Neural cell (in vitro differentiated cells): ENCODE measurements around the gene NOC4L. TPM values are rescaled to one million over a fixed set of nuclear protein-coding genes. Genes with fewer than 3 reads are reported as not detected.

ENCODE experiments used
- H2AFZ ChIP-seq: fragments of 200-600, 300-800 bp; sonication (generic), shearing (Covaris generic); 2 replicates; pipeline ENCODE4 v1.6.0; 2014; ENCODE audit warnings: low read depth, mild to moderate bottlenecking, antibody characterized with exemption, low read length, moderate library complexity
- H3F3A ChIP-seq: fragments of 200-600 bp; shearing (Covaris generic); 2 replicates; pipeline ENCODE4 v1.6.1; 2016; ENCODE audit warnings: mild to moderate bottlenecking, moderate library complexity, mixed read lengths, antibody characterized with exemption, low read length; ENCODE audit not compliant: insufficient read depth, poor library complexity, severe bottlenecking
- H3K27ac ChIP-seq: fragments of 200-600, 300-800 bp; sonication (generic), shearing (Covaris generic); 2 replicates; pipeline ENCODE4 v1.5.1; 2014; ENCODE audit warnings: mild to moderate bottlenecking, low read length, moderate library complexity
- H3K27me3 ChIP-seq: fragments of 300-800, 200-600 bp; sonication (generic), shearing (Covaris generic); 2 replicates; pipeline ENCODE4 v1.6.0; 2014; ENCODE audit warnings: mild to moderate bottlenecking, low read depth, low read length, moderate library complexity; ENCODE audit not compliant: insufficient read depth
- H3K36me3 ChIP-seq: fragments of 300-800, 200-600 bp; sonication (generic), shearing (Covaris generic); 2 replicates; pipeline ENCODE4 v1.5.1; 2014; ENCODE audit warnings: mild to moderate bottlenecking, antibody characterized with exemption, low read length, moderate library complexity; ENCODE audit not compliant: insufficient read depth
- H3K4me2 ChIP-seq: fragments of 300-800, 200-600 bp; sonication (generic), shearing (Covaris generic); 2 replicates; pipeline ENCODE4 v1.6.0; 2014; ENCODE audit warnings: mild to moderate bottlenecking, low read length
- H3K4me3 ChIP-seq: fragments of 300-800, 200-600 bp; sonication (generic), shearing (Covaris generic); 2 replicates; pipeline ENCODE4 v1.5.1; 2014; ENCODE audit warnings: mild to moderate bottlenecking, low read length, moderate library complexity
- H3K79me2 ChIP-seq: fragments of 200-600 bp; shearing (Covaris generic); replicated peaks from 2 replicates; pipeline ENCODE4 v1.6.0; 2014; ENCODE audit warnings: mild to moderate bottlenecking, low read length, moderate library complexity; ENCODE audit not compliant: insufficient read depth
- H3K9ac ChIP-seq: fragments of 300-800, 200-600 bp; sonication (generic), shearing (Covaris generic); 2 replicates; pipeline ENCODE4 v1.6.1; 2016; ENCODE audit warnings: mild to moderate bottlenecking, low read length, mixed read lengths
- H3K9me2 ChIP-seq: fragments of 200-600 bp; shearing (Covaris generic); 2 replicates; pipeline ENCODE4 v1.6.1; 2016; ENCODE audit warnings: mild to moderate bottlenecking, low read length, mixed read lengths; ENCODE audit not compliant: insufficient read depth
- H3K9me3 ChIP-seq: fragments of 200-600, 300-800 bp; sonication (generic), shearing (Covaris generic); 2 replicates; pipeline ENCODE4 v1.6.1; 2016; ENCODE audit warnings: mild to moderate bottlenecking, mixed run types, low read length, moderate library complexity, mixed read lengths
- H4K20me1 ChIP-seq: fragments of 200-600 bp; shearing (Covaris generic); 2 replicates; pipeline ENCODE4 v1.6.1; 2016; ENCODE audit warnings: mild to moderate bottlenecking, mixed run types; ENCODE audit not compliant: insufficient read depth
- CTCF ChIP-seq: fragments of 450-650 bp; IDR thresholded peaks from 2 replicates; pipeline ENCODE4 v1.5.1; 2014; ENCODE audit warnings: antibody characterized with exemption, mild to moderate bottlenecking, moderate library complexity; ENCODE audit not compliant: poor library complexity, severe bottlenecking
- EP300 ChIP-seq: fragments of 450-650 bp; conservative IDR thresholded peaks from 2 replicates; pipeline ENCODE4 v1.6.1; 2014; ENCODE audit warnings: antibody characterized with exemption, mild to moderate bottlenecking, moderate library complexity; ENCODE audit not compliant: poor library complexity, severe bottlenecking
- EZH2 ChIP-seq: fragments of 200-600, 300-800 bp; shearing (Covaris generic), sonication (generic); IDR thresholded peaks from 2 replicates; pipeline ENCODE4 v1.6.1; 2014; ENCODE audit warnings: antibody characterized with exemption, low read length, borderline replicate concordance, mild to moderate bottlenecking; ENCODE audit not compliant: insufficient read depth, poor library complexity, severe bottlenecking
- MXI1 ChIP-seq: fragments of 450-650 bp; conservative IDR thresholded peaks from 2 replicates; pipeline ENCODE4 v1.6.1; 2014; ENCODE audit warnings: antibody characterized with exemption, mild to moderate bottlenecking; ENCODE audit not compliant: poor library complexity, severe bottlenecking
- POLR2AphosphoS5 ChIP-seq: IDR thresholded peaks from 2 replicates; pipeline ENCODE4 v1.6.1; 2012
- RAD21 ChIP-seq: fragments of 450-650 bp; conservative IDR thresholded peaks from 2 replicates; pipeline ENCODE4 v1.6.1; 2014; ENCODE audit warnings: antibody characterized with exemption, mild to moderate bottlenecking, moderate library complexity
- REST ChIP-seq: IDR thresholded peaks from 2 replicates; pipeline ENCODE4 v1.6.1; 2012; ENCODE audit warnings: borderline replicate concordance
- SMC3 ChIP-seq: fragments of 450-650 bp; conservative IDR thresholded peaks from 2 replicates; pipeline ENCODE4 v1.6.1; 2014; ENCODE audit warnings: antibody characterized with exemption, mild to moderate bottlenecking, moderate library complexity; ENCODE audit not compliant: poor library complexity
- TAF1 ChIP-seq: IDR thresholded peaks from 2 replicates; pipeline ENCODE4 v1.6.1; 2012; ENCODE audit warnings: low read depth
- polyA plus RNA-seq: library from polyadenylated mRNA; depleted of rRNA; stranded (reverse); fragments of >200 nt; gene quantifications from 2 replicates; pipeline ENCODE4 v1.2.3, GENCODE V29; 2014

NOC4L gene
- polyA plus RNA-seq, 1 donor from 2014 or later: 26.9 TPM

- no peak overlapping the region for H2AFZ ChIP-seq
- TF ChIP-seq POLR2AphosphoS5: no peak
- TF ChIP-seq MXI1: no peak
- TF ChIP-seq REST: no peak
- no peak for TF ChIP-seq TAF1
- TF ChIP-seq EP300: no peak
- no peak for TF ChIP-seq CTCF
- TF ChIP-seq RAD21: no peak
- TF ChIP-seq EZH2: no peak
- H3K4me2 ChIP-seq: no peak overlapping the region
- H3K27me3 ChIP-seq: no peaks in the 10 kb centered on the region
- H3K9me3 ChIP-seq: no peaks in the 10 kb centered on the region
- H3K27ac ChIP-seq: no peak overlapping the region
- no peaks in the 10 kb centered on the region for H3K79me2 ChIP-seq
- no peaks in the 10 kb centered on the region for H3K9me2 ChIP-seq
- H3F3A ChIP-seq: no peaks in the 10 kb centered on the region
- no peak overlapping the region for H3K4me3 ChIP-seq
- H4K20me1 ChIP-seq: no peaks in the 10 kb centered on the region
- no peaks in the 10 kb centered on the region for H3K36me3 ChIP-seq
- no peak overlapping the region for H3K9ac ChIP-seq
Observed at GRCh38 chr12:132165584-132165983, 21.3 kb downstream of the NOC4L start.

- TF ChIP-seq POLR2AphosphoS5 (no peak), SMC3 (no peak), TAF1 (no peak), EP300 (no peak), RAD21 (no peak), CTCF (no peak), EZH2 (no peak), MXI1 (no peak)
- no peaks in the 10 kb centered on the region for H3K27me3 ChIP-seq
- H3K36me3 ChIP-seq: no peaks in the 10 kb centered on the region
Observed at GRCh38 chr12:132166093-132166492, 21.8 kb downstream of the NOC4L start.

More at GRCh38 chr12:132166093-132166492, 21.8 kb downstream of the NOC4L start:
- no peak overlapping the region for H3K27ac ChIP-seq
- H3K4me3 ChIP-seq: no peak overlapping the region
- no peak overlapping the region for H2AFZ ChIP-seq
- H3F3A ChIP-seq: no peaks in the 10 kb centered on the region
- no peaks in the 10 kb centered on the region for H3K9me2 ChIP-seq
- H3K4me2 ChIP-seq: no peak overlapping the region
- no peaks in the 10 kb centered on the region for H3K9me3 ChIP-seq
- H3K79me2 ChIP-seq: no peaks in the 10 kb centered on the region
- H3K9ac ChIP-seq: no peak overlapping the region
- no peaks in the 10 kb centered on the region for H4K20me1 ChIP-seq
